Breast epithelium (tissue), 3 donors: ENCODE data around the gene STX8.

Experiments used
- POLR2A ChIP-seq: fragments of 450-650 bp; IDR thresholded peaks from one replicate; pipeline ENCODE4 v1.6.1; 2016; ENCODE audit warnings: antibody characterized with exemption, mild to moderate bottlenecking, moderate library complexity
- POLR2AphosphoS5 ChIP-seq, 3 donors: sonication (generic); formaldehyde crosslinking; IDR thresholded peaks; one replicate each; pipeline ENCODE4 v1.6.1; 2017; ENCODE audit warnings: antibody characterized with exemption in 3 of 3
- TF ChIP-seq, protein P1 (sequence below), 3 donors: fragments of 450-650 bp; IDR thresholded peaks; one replicate each; pipeline ENCODE4 v1.5.1; 2016 to 2017; ENCODE audit warnings: antibody characterized with exemption in 3 of 3, mild to moderate bottlenecking in 3 of 3, moderate library complexity in 3 of 3

DNA sequence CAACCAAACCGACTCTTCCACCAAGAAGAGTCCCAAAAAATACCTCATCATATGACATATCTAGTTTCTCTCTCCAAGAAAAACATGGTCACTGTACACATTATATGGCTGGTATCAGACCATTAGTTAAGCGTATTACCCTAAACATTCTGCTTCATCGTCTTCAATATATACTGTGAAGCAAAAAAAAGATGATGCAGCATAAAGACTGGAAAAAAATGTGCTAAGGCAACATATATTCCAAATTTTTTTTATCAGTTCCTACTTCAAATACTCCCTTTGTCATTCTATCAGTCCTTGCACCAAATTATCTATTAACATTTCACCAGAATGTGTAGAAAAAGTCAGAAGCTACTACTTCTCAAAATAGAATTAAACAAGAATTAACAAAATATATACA, 42.9 kb downstream of the STX8 start:
- TF ChIP-seq, protein P1, sequence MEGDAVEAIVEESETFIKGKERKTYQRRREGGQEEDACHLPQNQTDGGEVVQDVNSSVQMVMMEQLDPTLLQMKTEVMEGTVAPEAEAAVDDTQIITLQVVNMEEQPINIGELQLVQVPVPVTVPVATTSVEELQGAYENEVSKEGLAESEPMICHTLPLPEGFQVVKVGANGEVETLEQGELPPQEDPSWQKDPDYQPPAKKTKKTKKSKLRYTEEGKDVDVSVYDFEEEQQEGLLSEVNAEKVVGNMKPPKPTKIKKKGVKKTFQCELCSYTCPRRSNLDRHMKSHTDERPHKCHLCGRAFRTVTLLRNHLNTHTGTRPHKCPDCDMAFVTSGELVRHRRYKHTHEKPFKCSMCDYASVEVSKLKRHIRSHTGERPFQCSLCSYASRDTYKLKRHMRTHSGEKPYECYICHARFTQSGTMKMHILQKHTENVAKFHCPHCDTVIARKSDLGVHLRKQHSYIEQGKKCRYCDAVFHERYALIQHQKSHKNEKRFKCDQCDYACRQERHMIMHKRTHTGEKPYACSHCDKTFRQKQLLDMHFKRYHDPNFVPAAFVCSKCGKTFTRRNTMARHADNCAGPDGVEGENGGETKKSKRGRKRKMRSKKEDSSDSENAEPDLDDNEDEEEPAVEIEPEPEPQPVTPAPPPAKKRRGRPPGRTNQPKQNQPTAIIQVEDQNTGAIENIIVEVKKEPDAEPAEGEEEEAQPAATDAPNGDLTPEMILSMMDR (IDR thresholded peaks at IDR 0.05): no peak
- no peak for TF ChIP-seq POLR2A
- TF ChIP-seq POLR2AphosphoS5 (IDR thresholded peaks at IDR 0.05): no peak
